Measurements from ENCODE around the gene RPE65. TPM values are rescaled to one million over a fixed set of nuclear protein-coding genes. Genes with fewer than 3 reads are reported as not detected.

The RPE65 gene
- total and polyA plus RNA-seq, 2 donors (not counting 3 experiments of a cell fraction or from before 2014, with no cell fraction given): not detected

DNA sequence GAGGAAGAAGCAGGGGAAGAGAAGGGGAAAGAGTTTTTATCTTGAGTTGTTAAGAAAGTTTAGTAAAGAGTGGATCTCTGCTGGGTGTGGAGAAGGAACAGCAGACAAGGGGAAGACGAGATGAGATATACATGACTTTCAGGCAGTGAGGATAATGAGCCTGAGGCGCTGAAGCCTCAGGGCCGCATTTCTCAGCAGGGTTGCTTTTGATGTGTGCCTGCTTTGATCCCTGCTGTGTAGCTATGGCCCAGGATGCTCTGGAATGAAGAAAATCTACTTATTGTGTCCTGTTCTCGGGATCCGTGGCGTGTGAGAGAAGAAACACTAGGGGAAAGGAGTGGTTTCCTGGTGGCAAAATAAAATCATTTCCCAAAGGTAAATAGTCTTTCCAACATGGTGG, 15.1 kb upstream of the RPE65 start:
- H3K9ac ChIP-seq (replicated peaks; ENCODE audit: extremely low read depth, insufficient read depth, low read length): no peak overlapping the region
- POLR2A ChIA-PET: no interaction called here
- no peaks in the 10 kb centered on the region for H3K36me3 ChIP-seq (ENCODE audit: control insufficient read depth in 2 of 2, extremely low read depth in 1 of 2, insufficient read depth in 2 of 2, low read length in 2 of 2)
- H3K4me1 ChIP-seq (ENCODE audit: control insufficient read depth, extremely low read depth, insufficient read depth, low read length): no peaks in the 10 kb centered on the region
- no peaks in the 10 kb centered on the region for H3K27me3 ChIP-seq (ENCODE audit: control insufficient read depth in 2 of 2, insufficient read depth in 2 of 2, low read length in 2 of 2)
- BruUV-seq (replicated peaks): no TSS peak
- no peak overlapping the region for H2AFZ ChIP-seq (ENCODE audit: low read depth, low read length)
- H3K9me3 ChIP-seq (replicated peaks; ENCODE audit: control insufficient read depth, insufficient read depth, low read length): no peaks in the 10 kb centered on the region
- H3K4me2 ChIP-seq (ENCODE audit: insufficient read depth, low read length): no peak overlapping the region
- intact Hi-C loops (cut with micrococcal nuclease): no loop called here
- H3K27ac ChIP-seq (ENCODE audit: insufficient read depth, low read depth, low read length): no peak overlapping the region
- H3K9me1 ChIP-seq (replicated peaks; ENCODE audit: control insufficient read depth, extremely low read depth, insufficient read depth, low read length): no peaks in the 10 kb centered on the region
- no peaks in the 10 kb centered on the region for H3K79me2 ChIP-seq (ENCODE audit: control insufficient read depth, insufficient read depth, low read length)
- TF ChIP-seq JUN (IDR thresholded peaks at IDR 0.05; ENCODE audit: borderline replicate concordance, insufficient read depth, insufficient read length, low read depth) (no peak), FOS (IDR thresholded peaks at IDR 0.05; ENCODE audit: borderline replicate concordance, insufficient read depth, low read length) (no peak), GATA2 (IDR thresholded peaks at IDR 0.05; ENCODE audit: insufficient read depth, insufficient read length, low read depth, low read length) (no peak), MYC (IDR thresholded peaks at IDR 0.05; ENCODE audit: low read depth, low read length) (no peak), EZH2 (IDR thresholded peaks at IDR 0.05; ENCODE audit: borderline replicate concordance, low read depth, low read length, severe bottlenecking) (no peak), POLR2AphosphoS5 (IDR thresholded peaks at IDR 0.05; ENCODE audit: insufficient read depth, low read depth, low read length) (no peak), POLR2A (IDR thresholded peaks at IDR 0.05; ENCODE audit: low read depth, low read length) (no peak)
- TF ChIP-seq, protein P1, sequence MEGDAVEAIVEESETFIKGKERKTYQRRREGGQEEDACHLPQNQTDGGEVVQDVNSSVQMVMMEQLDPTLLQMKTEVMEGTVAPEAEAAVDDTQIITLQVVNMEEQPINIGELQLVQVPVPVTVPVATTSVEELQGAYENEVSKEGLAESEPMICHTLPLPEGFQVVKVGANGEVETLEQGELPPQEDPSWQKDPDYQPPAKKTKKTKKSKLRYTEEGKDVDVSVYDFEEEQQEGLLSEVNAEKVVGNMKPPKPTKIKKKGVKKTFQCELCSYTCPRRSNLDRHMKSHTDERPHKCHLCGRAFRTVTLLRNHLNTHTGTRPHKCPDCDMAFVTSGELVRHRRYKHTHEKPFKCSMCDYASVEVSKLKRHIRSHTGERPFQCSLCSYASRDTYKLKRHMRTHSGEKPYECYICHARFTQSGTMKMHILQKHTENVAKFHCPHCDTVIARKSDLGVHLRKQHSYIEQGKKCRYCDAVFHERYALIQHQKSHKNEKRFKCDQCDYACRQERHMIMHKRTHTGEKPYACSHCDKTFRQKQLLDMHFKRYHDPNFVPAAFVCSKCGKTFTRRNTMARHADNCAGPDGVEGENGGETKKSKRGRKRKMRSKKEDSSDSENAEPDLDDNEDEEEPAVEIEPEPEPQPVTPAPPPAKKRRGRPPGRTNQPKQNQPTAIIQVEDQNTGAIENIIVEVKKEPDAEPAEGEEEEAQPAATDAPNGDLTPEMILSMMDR (IDR thresholded peaks at IDR 0.05; ENCODE audit: extremely low read depth in 1 of 2, insufficient read depth in 1 of 2, low read depth in 1 of 2, low read length in 2 of 2): no peak
- TF ChIP-seq, protein P2, sequence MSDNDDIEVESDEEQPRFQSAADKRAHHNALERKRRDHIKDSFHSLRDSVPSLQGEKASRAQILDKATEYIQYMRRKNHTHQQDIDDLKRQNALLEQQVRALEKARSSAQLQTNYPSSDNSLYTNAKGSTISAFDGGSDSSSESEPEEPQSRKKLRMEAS (IDR thresholded peaks at IDR 0.05; ENCODE audit: insufficient read depth, insufficient read length): no peak
- no peaks in the 10 kb centered on the region for H4K20me1 ChIP-seq (replicated peaks; ENCODE audit: control insufficient read depth, extremely low read depth, insufficient read depth, low read length)
- H3K4me3 ChIP-seq (replicated peaks in 1 of 3; ENCODE audit: insufficient read depth in 1 of 3, low read depth in 1 of 3, low read length in 3 of 3): no peak overlapping the region
- DNase-seq (ENCODE audit: low read depth, low spot score): no peak
- no peak for FAIRE-seq
- CTCF ChIA-PET: no interaction called here
- dilution Hi-C loops (cut with MboI; ENCODE audit: extremely low pct_ligation_motif_present, low sequenced_read_pairs): no loop called here
